A172 (cell line): ENCODE measurements around the gene REC114. TPM values are rescaled to one million over a fixed set of nuclear protein-coding genes. Genes with fewer than 3 reads are reported as not detected.
"Not testable (repeated sequence)": the region's sequence is repeated elsewhere in the genome, so short reads cannot be mapped to it uniquely, and the experiment has no call there.

ENCODE experiments used
- DNase-seq: peaks from one replicate; pipeline ENCODE4 v3.0.0-alpha.2; 2015; ENCODE audit warnings: low spot score
- total RNA-seq: library from RNA; depleted of rRNA; stranded (reverse); fragments of >200 nt; shearing (Covaris generic); gene quantifications from 2 replicates; pipeline ENCODE4 v1.2.3, GENCODE V29; 2014

The REC114 gene
- total RNA-seq, 1 experiment from 2014 or later: not detected

- no peak for DNase-seq
These were observed 84.6 kb downstream of the REC114 start for GRCh38 chr15:73527598-73527997.

- no peak for DNase-seq
These were observed 87.7 kb downstream of the REC114 start for GRCh38 chr15:73530649-73531048.

- no peak for DNase-seq
These were observed 95.2 kb downstream of the REC114 start for GRCh38 chr15:73538123-73538522.

GRCh38 chr15:73538563-73539211 is 95.7 kb downstream of the REC114 start:
- no peak for DNase-seq

GRCh38 chr15:73539212-73540128 is 96.5 kb downstream of the REC114 start:
- no peak for DNase-seq

- no peak for DNase-seq
These were observed 97.2 kb downstream of the REC114 start for GRCh38 chr15:73540161-73540560.

GRCh38 chr15:73541479-73541878 is 98.5 kb downstream of the REC114 start:
- DNase-seq: no peak

GRCh38 chr15:73548925-73549324 is 106.0 kb downstream of the REC114 start:
- DNase-seq: not testable (repeated sequence)

GRCh38 chr15:73550190-73550589 is 107.2 kb downstream of the REC114 start:
- no peak for DNase-seq

GRCh38 chr15:73555080-73555479 is 112.1 kb downstream of the REC114 start:
- no peak for DNase-seq

GRCh38 chr15:73558529-73558928 is 115.6 kb downstream of the REC114 start:
- DNase-seq: no peak

- peak; percentile 33 for DNase-seq
These were observed 117.6 kb downstream of the REC114 start for GRCh38 chr15:73560501-73561117.

GRCh38 chr15:73564255-73564654 is 121.3 kb downstream of the REC114 start:
- peak; percentile 77 for DNase-seq

- no peak for DNase-seq
These were observed 124.1 kb downstream of the REC114 start for GRCh38 chr15:73567020-73567419.

- no peak for DNase-seq
These were observed 125.8 kb downstream of the REC114 start for GRCh38 chr15:73568564-73569280.

- DNase-seq: no peak
These were observed 126.4 kb downstream of the REC114 start for GRCh38 chr15:73569361-73569760.

- no peak for DNase-seq
These were observed 127.5 kb downstream of the REC114 start for GRCh38 chr15:73570355-73571032.

GRCh38 chr15:73571346-73571745 is 128.4 kb downstream of the REC114 start:
- DNase-seq: no peak

- no peak for DNase-seq
These were observed 129.3 kb downstream of the REC114 start for GRCh38 chr15:73572296-73572695.

- no peak for DNase-seq
These were observed 130.1 kb downstream of the REC114 start for GRCh38 chr15:73573037-73573436.

GRCh38 chr15:73573572-73573971 is 130.6 kb downstream of the REC114 start:
- DNase-seq: no peak
